IPS DF 19.7 (cell line): ENCODE results near the gene FAM241B.

Experiments used
- DNase-seq: peaks from one replicate; pipeline ENCODE4 v3.0.0-alpha.2; 2013; ENCODE audit warnings: low read depth, low spot score

The FAM241B gene

DNA sequence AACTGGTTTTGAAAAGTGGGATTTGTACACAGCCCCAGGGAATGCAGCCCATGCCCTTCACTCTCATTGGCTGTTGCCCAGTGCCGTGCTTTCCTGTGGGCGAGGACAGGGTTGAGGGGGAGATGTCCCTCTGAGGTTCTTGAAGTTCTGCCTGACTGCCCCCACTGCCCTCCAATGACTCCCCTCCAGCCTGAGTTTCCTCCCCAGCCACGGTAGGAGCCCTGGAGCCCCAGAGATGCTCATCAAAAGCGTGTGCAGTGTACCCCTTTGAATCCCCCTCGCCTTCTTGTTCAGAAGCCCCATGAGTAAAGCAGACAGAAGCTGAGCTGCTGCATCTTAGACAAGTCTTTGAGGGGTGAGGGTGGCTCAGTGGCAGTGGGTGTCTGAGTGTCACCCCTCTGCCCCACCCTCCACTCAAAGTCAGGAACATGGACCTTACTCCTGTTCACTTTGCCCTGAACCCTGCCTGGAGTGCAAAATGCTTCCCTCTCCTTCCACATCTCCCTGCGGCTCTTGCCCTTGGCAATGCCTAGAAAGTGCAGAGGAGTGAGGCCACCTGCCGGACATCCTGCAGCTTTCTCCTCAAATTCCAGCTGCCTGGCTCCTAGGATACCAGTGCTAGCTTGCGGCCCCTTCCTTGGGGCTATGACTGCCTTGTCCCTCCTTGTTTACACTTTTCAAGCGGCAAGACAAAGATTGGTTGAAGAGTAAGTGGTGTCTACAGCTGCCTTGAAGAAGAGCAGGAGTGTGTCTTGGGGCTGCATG, 19.9 kb downstream of the FAM241B start:
- DNase-seq: no peak

- DNase-seq: no peak
Measured at GRCh38 chr10:69650589-69651261, 20.7 kb downstream of the FAM241B start.

DNA sequence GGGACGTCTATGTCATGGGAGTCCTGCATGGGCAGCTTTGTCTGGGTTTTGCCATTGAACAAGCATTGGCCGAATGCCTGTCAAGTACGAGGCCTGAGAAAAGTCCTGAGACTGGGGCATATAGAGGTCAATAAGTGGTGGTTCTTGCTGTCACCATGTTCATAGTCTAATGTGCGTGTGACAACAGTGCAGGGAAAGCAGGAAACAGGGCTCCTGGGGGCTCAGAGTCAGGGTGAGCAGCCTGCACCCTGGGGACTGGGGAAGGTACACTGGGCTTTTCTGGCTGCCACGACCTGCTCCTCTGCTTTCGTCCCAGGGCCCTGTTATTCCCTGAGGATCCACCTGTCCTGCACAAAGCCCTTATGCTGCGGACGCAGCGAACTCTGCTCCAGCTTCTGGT, 21.3 kb downstream of the FAM241B start:
- DNase-seq: no peak

- no peak for DNase-seq
Measured at GRCh38 chr10:69652111-69652856, 22.2 kb downstream of the FAM241B start.

GRCh38 chr10:69652857-69653199, 22.8 kb downstream of the FAM241B start:
- no peak for DNase-seq

DNA sequence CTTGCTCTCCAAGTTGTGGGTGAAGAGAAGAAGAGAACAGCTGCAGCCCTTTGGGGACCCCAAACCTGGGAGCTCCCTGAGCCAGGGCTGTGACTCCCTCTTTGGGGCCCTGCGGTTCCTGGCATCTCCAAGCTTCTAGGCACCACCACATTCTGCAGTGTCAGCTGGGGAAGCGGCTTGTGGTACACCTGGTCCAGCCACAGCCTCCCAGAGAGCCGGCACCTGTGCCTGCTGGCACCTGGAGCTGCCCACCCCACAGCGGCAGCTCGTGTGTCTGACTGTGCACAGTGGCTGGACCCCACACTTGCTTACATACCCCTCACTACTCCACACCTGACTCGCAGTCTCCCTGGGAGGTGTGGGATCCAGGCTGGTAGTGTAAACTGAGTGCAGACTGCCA, 23.5 kb downstream of the FAM241B start:
- no peak for DNase-seq

DNA sequence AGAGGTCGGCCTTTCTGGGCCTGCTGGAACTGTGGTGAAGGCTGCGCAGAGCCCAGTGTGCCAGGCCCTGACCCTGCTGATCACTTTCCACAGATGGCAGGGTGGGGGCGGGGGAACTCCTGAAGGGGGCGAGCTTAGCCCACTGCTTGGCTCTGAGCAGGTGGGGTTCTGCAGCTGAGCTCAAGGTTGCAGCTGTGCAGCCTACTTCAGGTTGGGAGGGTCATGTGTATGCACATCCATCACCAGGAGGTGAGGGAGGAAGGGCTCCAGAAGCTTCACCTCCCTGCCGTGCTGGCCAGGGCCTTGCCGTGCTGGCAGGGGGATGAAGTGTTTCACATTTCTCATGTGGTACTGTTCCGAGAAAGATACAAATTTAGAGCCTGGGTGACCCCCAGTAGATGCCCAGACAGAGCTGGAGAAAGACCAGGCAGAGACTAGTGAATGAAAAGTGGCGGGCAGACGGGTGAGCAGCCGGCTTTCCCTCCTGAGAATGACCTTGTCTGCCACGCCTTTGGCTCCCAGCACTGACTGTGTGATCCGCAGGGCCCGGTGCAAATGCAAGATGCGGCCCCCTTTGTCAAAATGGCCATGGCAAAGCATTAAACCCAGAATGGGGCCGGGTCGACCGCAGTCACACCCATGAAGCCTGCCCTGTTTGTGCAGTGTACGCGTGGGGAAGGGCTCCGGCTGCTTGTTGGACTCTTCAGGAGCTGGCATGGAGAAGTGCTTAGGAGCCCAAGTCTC, 25.2 kb downstream of the FAM241B start:
- DNase-seq: no peak

GRCh38 chr10:69655868-69656555, 26.0 kb downstream of the FAM241B start:
- peak; percentile 56 for DNase-seq

DNA sequence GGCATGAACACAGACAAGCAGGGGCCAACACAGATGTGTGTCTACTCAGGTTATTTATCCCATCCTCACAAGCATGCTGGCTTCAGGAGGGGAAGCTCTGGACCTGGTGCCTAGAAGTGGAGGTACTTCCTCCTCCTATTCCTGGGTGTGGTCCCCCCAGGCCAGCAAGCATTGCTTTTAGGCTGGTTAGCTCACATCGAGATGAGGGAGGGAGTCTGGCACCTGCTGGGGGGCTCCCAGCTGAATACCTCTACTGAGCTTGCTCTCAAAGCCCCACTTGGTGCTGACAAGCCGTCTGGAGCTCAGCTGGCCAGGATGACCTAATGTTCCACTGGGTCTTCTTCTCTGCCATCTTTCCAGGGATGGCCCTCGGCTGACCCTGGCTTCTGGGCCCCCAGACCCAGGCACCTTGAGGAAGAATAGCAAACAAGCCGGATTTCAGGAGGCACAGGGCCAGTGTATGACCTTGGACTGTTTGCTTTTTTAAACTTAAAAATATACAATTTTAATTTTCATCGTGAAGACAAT, 26.8 kb downstream of the FAM241B start:
- no peak for DNase-seq

GRCh38 chr10:69657430-69657829, 27.4 kb downstream of the FAM241B start:
- DNase-seq: no peak

- no peak for DNase-seq
Measured at GRCh38 chr10:69657866-69658265, 27.8 kb downstream of the FAM241B start.

DNA sequence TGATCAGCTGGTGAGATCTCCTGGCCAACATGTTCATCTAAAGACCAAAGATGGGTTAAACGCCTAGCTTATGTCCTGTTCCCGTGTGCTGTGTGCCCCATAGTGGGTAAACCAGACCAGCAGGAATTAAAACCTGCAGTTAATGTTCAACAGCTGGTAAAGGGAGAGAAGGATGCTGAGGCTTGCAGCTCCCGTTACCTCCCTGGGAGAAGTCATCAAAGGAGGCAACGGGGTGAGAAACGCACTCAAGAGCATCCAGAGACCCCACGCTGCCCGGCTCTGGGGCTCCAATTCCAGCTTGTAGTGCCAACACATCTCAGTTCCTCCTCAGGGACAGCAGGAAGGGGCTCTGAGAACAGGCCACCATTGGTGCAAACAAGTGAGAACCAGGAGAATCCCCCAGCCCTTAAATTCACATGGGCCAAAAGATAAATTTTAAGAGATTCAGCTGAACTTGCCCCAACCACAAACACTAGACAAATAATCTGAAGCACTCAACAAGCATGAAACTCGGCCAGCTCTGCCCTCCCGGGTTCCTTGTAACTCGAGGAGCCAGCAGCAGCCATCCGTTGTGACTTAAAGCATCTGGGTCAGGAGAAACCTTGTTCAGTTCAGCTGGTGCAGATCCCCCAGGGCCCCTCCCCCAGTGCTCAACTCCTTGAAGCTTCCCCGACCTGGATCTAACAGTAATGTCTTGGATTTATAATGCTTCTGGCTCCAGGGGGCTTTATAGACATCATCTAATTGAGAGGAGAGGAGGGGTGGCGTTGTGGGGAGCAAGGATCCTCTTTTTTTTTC, 29.4 kb downstream of the FAM241B start:
- no peak for DNase-seq

DNA sequence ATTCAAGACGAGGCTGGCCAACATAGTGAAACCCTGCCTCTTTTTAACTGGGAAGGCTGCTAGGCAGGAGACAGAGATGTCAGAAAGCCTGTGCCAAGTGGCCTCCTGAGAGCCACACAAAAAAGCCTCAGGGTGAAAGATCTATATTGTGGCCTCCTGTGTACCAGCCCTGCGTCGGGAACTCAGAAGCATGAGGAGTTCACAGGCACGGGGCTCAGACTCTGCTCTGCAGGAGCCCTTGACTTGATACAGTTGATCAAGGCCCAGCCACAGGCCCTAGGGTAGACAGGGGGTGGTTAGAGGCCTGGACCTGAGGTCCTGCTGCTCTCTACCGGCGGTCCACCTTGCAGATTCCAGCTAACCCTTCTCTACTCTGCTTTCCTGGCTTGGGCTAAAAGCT, 30.2 kb downstream of the FAM241B start:
- no peak for DNase-seq

DNA sequence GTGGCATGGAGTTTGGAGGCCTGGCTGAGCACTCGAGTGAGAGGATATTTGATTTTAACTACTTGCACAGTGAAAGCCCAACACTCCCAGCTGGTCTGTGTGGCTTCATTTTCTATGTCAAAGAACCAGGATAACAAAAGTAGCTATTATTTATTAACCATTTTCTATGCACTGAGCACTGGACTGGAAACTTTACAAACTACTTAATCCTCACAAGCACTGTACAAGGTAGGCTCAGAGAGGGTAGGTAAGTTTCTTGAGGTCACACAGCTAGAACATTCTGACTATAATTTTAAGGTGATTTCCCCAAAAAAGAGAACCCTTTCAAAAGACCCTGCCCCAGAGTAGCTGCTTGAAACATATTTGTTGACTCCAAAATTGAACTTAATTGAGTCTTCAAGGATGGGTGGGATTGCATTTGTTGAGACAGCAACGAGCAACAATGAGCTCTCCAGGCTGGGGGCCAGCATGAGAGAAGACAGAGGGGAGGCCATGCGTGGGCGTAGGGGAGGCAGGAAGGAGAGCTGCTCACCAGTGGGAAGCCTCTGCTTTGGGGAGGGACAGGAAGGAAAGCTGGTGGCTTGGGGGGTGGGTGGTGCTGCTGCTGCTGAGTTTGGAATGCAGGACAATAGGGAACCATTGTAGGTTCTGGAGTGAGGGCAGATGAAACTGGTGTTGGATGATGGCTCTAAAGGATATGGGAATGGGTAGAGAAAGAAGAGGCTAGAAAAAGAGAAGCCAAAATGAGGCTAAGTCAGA, 31.5 kb downstream of the FAM241B start:
- no peak for DNase-seq

- DNase-seq: no peak
Measured at GRCh38 chr10:69662173-69662877, 32.3 kb downstream of the FAM241B start.

GRCh38 chr10:69662901-69663300, 32.9 kb downstream of the FAM241B start:
- no peak for DNase-seq

- no peak for DNase-seq
Measured at GRCh38 chr10:69663369-69663947, 33.4 kb downstream of the FAM241B start.

- DNase-seq: no peak
Measured at GRCh38 chr10:69665474-69666320, 35.6 kb downstream of the FAM241B start.
